B cell (primary cell): ENCODE data around the gene RNF32. TPM values are rescaled to one million over a fixed set of nuclear protein-coding genes. Genes with fewer than 3 reads are reported as not detected.

Experiments
- ATAC-seq: fragments of 200-7000 bp; cut with Tn5 transposase; one replicate; pipeline ENCODE4 v1.10.0; 2021; ENCODE audit warnings: low read depth, mild to moderate bottlenecking, moderate number of reproducible peaks, moderate library complexity
- CTCF ChIA-PET: fragments of 350-600 bp; sonication (Branson Sonifier 250); formaldehyde crosslinking; loops from one replicate; lab custom pipeline; 2021; ENCODE audit warnings: antibody characterized with exemption, inconsistent platforms; lab: Charles Lee
- POLR2A ChIA-PET: fragments of 350-600 bp; sonication (Branson Sonifier 250); formaldehyde crosslinking; loops from one replicate; lab custom pipeline; 2021; ENCODE audit warnings: antibody characterized with exemption; lab: Charles Lee
- DNase-seq: peaks from one replicate; pipeline ENCODE4 v3.0.0; 2013
- H2AFZ ChIP-seq: 2 replicates; pipeline ENCODE4 v1.6.1; 2012; ENCODE audit warnings: mild to moderate bottlenecking, low read depth, low read length; ENCODE audit not compliant: insufficient read depth, poor library complexity, severe bottlenecking
- H3K27ac ChIP-seq, 2 donors: 1 replicate in 1 of 2; 2 replicates in 1 of 2; pipeline ENCODE4 v1.5.1; 2012 to 2013; ENCODE audit warnings: low read length in 2 of 2, mild to moderate bottlenecking in 2 of 2, moderate library complexity in 1 of 2
- H3K27me3 ChIP-seq, 4 experiments: fragments of 200-600 bp in 1 of 4; sonication (generic) in 1 of 4; replicated peaks in 1 of 4; 1 replicate in 2 of 4; 2 replicates in 2 of 4; pipeline versions ENCODE4 v1.6.1 to v1.7.0; 2013 to 2016; ENCODE audit warnings: low read length in 3 of 4, mild to moderate bottlenecking in 2 of 4, mixed read lengths in 1 of 4, moderate library complexity in 1 of 4; ENCODE audit not compliant: insufficient read depth in 4 of 4, control insufficient read depth in 3 of 4; ENCODE audit errors: control extremely low read depth in 1 of 4
- H3K36me3 ChIP-seq, 2 experiments: replicated peaks in 1 of 2; 1 replicate in 1 of 2; 2 replicates in 1 of 2; pipeline versions ENCODE4 v1.6.1 to v1.7.1; 2013; ENCODE audit warnings: low read length in 1 of 2; ENCODE audit not compliant: insufficient read depth in 2 of 2, control insufficient read depth in 1 of 2; ENCODE audit errors: control extremely low read depth in 1 of 2, extremely low read depth in 1 of 2
- H3K4me1 ChIP-seq, 2 donors: fragments of 200-600 bp in 1 of 2; sonication (generic) in 1 of 2; 1 replicate in 1 of 2; 2 replicates in 1 of 2; pipeline versions ENCODE4 v1.5.1 to v1.6.1; 2013 to 2017; ENCODE audit warnings: low read length in 2 of 2; ENCODE audit not compliant: control insufficient read depth in 2 of 2, insufficient read depth in 2 of 2
- H3K4me2 ChIP-seq: replicated peaks from 2 replicates; pipeline ENCODE3; 2012; ENCODE audit warnings: mild to moderate bottlenecking, low read depth, low read length; ENCODE audit not compliant: poor library complexity, severe bottlenecking
- H3K4me3 ChIP-seq, 5 experiments: fragments of 200-600 bp in 1 of 5; sonication (generic) in 1 of 5; 1 replicate in 3 of 5; 2 replicates in 2 of 5; pipeline versions ENCODE4 v1.5.1 to v1.7.0; 2011 to 2016; ENCODE audit warnings: low read length in 4 of 5, mild to moderate bottlenecking in 4 of 5, low read depth in 2 of 5, control low read depth in 1 of 5, moderate library complexity in 1 of 5; ENCODE audit not compliant: insufficient read depth in 1 of 5; ENCODE audit errors: control extremely low read depth in 1 of 5, extremely low read depth in 1 of 5
- H3K79me2 ChIP-seq: fragments of 200-600 bp; sonication (generic); one replicate; pipeline ENCODE4 v1.6.0; 2016; ENCODE audit warnings: low read length; ENCODE audit not compliant: control insufficient read depth, insufficient read depth
- H3K9ac ChIP-seq: fragments of 200-600 bp; sonication (generic); 2 replicates; pipeline ENCODE4 v1.6.1; 2017; ENCODE audit warnings: mild to moderate bottlenecking, low read length, moderate library complexity
- H3K9me3 ChIP-seq, 3 donors: one replicate each; pipeline versions ENCODE4 v1.6.1 to v1.7.1; 2013; ENCODE audit warnings: low read length in 2 of 3; ENCODE audit not compliant: control insufficient read depth in 2 of 3, insufficient read depth in 1 of 3; ENCODE audit errors: control extremely low read depth in 1 of 3
- H4K20me1 ChIP-seq: 2 replicates; pipeline ENCODE4 v1.6.0; 2012; ENCODE audit warnings: mild to moderate bottlenecking, low read length; ENCODE audit not compliant: insufficient read depth, control insufficient read depth, poor library complexity, severe bottlenecking
- H3K27ac Mint-ChIP-seq: one replicate; pipeline ENCODE4 v1.8.0; 2021; ENCODE audit warnings: mixed read lengths
- H3K27me3 Mint-ChIP-seq: one replicate; pipeline ENCODE4 v1.8.0; 2021; ENCODE audit warnings: mixed read lengths
- H3K4me1 Mint-ChIP-seq: one replicate; pipeline ENCODE4 v1.8.0; 2021; ENCODE audit warnings: mixed read lengths
- H3K4me3 Mint-ChIP-seq: one replicate; pipeline ENCODE4 v1.8.0; 2021; ENCODE audit warnings: mixed read lengths
- H3K9me3 Mint-ChIP-seq: one replicate; pipeline ENCODE4 v1.8.0; 2022; ENCODE audit warnings: mixed read lengths; ENCODE audit not compliant: insufficient read depth
- CTCF ChIP-seq: fragments of 200-600 bp; IDR thresholded peaks from one replicate; pipeline ENCODE4 v1.8.0; 2022; ENCODE audit warnings: antibody characterized with exemption, mild to moderate bottlenecking
- EZH2 ChIP-seq: IDR thresholded peaks from 2 replicates; pipeline ENCODE4 v1.6.1; 2012; ENCODE audit warnings: borderline replicate concordance, low read depth, mild to moderate bottlenecking, moderate library complexity, low read length; ENCODE audit not compliant: insufficient read depth, poor library complexity, severe bottlenecking
- WGBS: methylation state at CpG from one replicate; pipeline ENCODE4 v1.1.5; 2013; ENCODE audit warnings: missing lambda C conversion rate; ENCODE audit not compliant: insufficient coverage; 5-methylcytosine and 5-hydroxymethylcytosine counted together
- intact Hi-C: fragments of 100-400 bp; cut with micrococcal nuclease; formaldehyde crosslinking; loops from one replicate; pipeline ENCODE4 v1.10.0; 2022
- polyA plus RNA-seq: library from polyadenylated mRNA; depleted of rRNA; stranded (reverse); fragments of >200 nt; gene quantifications from 2 replicates; pipeline ENCODE4 v1.2.3, GENCODE V29; 2012
- total RNA-seq, 2 donors: library from RNA; stranded (reverse); fragments of 120-200 nt in 1 of 2; gene quantifications; 1 replicate in 1 of 2; 2 replicates in 1 of 2; pipeline versions ENCODE4 v1.2.3 to v1.2.4, GENCODE V29; 2013 to 2022

Gene RNF32
- total and polyA plus RNA-seq, 2 donors (not counting 1 experiment from before 2014, with no cell fraction given), result 1.6 to 2.3 TPM

- Mint-ChIP-seq H3K4me1 (no peaks in the 10 kb centered on the region), H3K27me3 (peaks cover 16% of the 10 kb centered on the region), H3K9me3 (no peaks in the 10 kb centered on the region), H3K4me3 (no peak overlapping the region), H3K27ac (no peak overlapping the region)
- H3K27me3 ChIP-seq, result peaks cover 0 to 9% (median 1%) of the 10 kb centered on the region in 4 experiments
- ChIA-PET CTCF (no interaction called here), POLR2A (no interaction called here)
- H3K9ac ChIP-seq, result no peak overlapping the region
- no peak for TF ChIP-seq CTCF
- TF ChIP-seq EZH2, result no peak
- WGBS, result 38% methylated on average over 1 of the region's 7 CpGs
- no peak overlapping the region for H3K4me3 ChIP-seq
- DNase-seq (no peak), ATAC-seq (no peak)
- no peaks in the 10 kb centered on the region for H4K20me1 ChIP-seq
- H3K4me2 ChIP-seq, result no peak overlapping the region
- no peaks in the 10 kb centered on the region for H3K79me2 ChIP-seq
- H3K27ac ChIP-seq, result no peak overlapping the region
- no peaks in the 10 kb centered on the region for H3K36me3 ChIP-seq
- H3K4me1 ChIP-seq, result no peaks in the 10 kb centered on the region
- intact Hi-C loops, result no loop called here
- no peaks in the 10 kb centered on the region for H3K9me3 ChIP-seq
- H2AFZ ChIP-seq, result no peak overlapping the region
These were observed 16.0 kb downstream of the RNF32 start for GRCh38 chr7:156656598-156656997.

GRCh38 chr7:156657681-156658080 is 17.1 kb downstream of the RNF32 start:
- H3K36me3 ChIP-seq, result no peaks in the 10 kb centered on the region
- peaks cover 0 to 6% (median 1%) of the 10 kb centered on the region in 4 experiments for H3K27me3 ChIP-seq
- H3K4me1 ChIP-seq, result no peaks in the 10 kb centered on the region
- H3K4me1 Mint-ChIP-seq, result no peaks in the 10 kb centered on the region
- H3K4me3 ChIP-seq, result no peak overlapping the region
- H3K9me3 Mint-ChIP-seq, result no peaks in the 10 kb centered on the region
- peaks cover 8% of the 10 kb centered on the region for H3K27me3 Mint-ChIP-seq
- 90% methylated on average over 3 of the region's 4 CpGs for WGBS
- no peak overlapping the region for H3K27ac Mint-ChIP-seq
- no peak overlapping the region for H3K9ac ChIP-seq
- H4K20me1 ChIP-seq, result no peaks in the 10 kb centered on the region
- H3K4me3 Mint-ChIP-seq, result no peak overlapping the region
- DNase-seq (no peak), ATAC-seq (no peak)
- no peak overlapping the region for H3K4me2 ChIP-seq
- H2AFZ ChIP-seq, result no peak overlapping the region
- H3K27ac ChIP-seq, result no peak overlapping the region
- POLR2A ChIA-PET, result no interaction called here
- no peaks in the 10 kb centered on the region for H3K79me2 ChIP-seq
- intact Hi-C loops, result no loop called here
- CTCF ChIA-PET, result no interaction called here
- H3K9me3 ChIP-seq, result no peaks in the 10 kb centered on the region
- TF ChIP-seq CTCF (no peak), EZH2 (no peak)
